ENCODE results near the gene NSG1.

DNA sequence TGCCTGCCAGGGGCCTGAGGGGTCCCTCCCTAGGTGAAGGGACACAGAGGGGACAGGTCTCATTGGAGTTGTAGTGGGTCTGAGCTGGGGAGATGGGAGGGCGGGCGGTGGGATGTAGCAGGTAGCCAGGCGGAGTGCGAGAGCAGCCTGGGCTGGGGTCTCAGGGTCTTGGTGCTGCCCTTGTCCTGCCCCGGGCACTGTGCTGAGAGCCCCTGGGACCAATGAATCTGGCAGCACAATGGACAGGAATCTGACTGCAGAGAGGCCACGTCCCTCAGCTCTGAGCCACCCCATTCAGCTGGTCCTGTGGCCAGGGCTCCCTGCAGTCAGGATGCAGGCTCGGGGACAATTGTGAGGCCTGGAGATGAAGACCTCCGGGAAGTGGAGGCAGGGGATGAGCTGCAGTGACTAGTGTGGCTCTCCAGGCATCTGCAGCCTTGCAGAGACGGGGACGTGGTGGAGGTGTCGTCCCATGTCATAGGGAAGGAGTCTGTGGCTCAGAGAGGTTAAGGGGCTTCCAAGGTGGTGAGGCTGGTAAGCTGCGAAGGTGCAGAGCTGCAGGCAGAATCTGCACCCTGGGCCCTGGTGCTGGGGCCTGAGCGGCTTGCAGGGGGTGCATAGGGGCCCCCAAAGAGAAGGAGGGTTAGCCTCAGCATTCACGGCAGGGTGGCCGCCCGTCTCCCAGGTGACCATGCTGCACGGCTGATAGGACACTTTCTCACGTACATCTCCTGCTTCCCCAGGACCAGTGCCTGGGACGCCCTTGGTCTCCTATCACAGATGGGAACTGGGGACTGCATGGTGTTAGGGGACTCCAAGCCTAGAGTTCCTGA, 20.6 kb downstream of the NSG1 start:
- no peak for TF ChIP-seq EZH2 (IDR thresholded peaks at IDR 0.05; ENCODE audit: insufficient read depth, poor library complexity, severe bottlenecking)
- no peak for TF ChIP-seq EZH2phosphoT487 (IDR thresholded peaks at IDR 0.05; ENCODE audit: insufficient read depth, low read depth)

All from GM23248 (cell line).